Large intestine (tissue), 3 donors: ENCODE results near the gene HS3ST6. TPM values are rescaled to one million over a fixed set of nuclear protein-coding genes. Genes with fewer than 3 reads are reported as not detected.
A peak's percentile ranks its signal among the peaks of the same experiment; 100 is the strongest.
"Not testable (repeated sequence)": the region's sequence is repeated elsewhere in the genome, so short reads cannot be mapped to it uniquely, and the experiment has no call there.

Experiments
- DNase-seq, 2 donors: peaks; one replicate each; pipeline versions ENCODE4 v3.0.0 to v3.0.0-alpha.2; 2013
- H3K27ac ChIP-seq: one replicate; pipeline ENCODE4 v1.5.1; 2013; ENCODE audit warnings: low read length
- H3K27me3 ChIP-seq: 2 replicates; pipeline ENCODE4 v1.6.1; 2013; ENCODE audit warnings: low read length; ENCODE audit not compliant: control insufficient read depth, insufficient read depth
- H3K36me3 ChIP-seq: 2 replicates; pipeline ENCODE4 v1.6.1; 2013; ENCODE audit warnings: low read length; ENCODE audit not compliant: control insufficient read depth, insufficient read depth
- H3K4me1 ChIP-seq: one replicate; pipeline ENCODE4 v1.6.1; 2013; ENCODE audit warnings: low read length; ENCODE audit not compliant: control insufficient read depth, insufficient read depth
- H3K4me3 ChIP-seq: one replicate; pipeline ENCODE4 v1.5.1; 2013; ENCODE audit warnings: low read length
- H3K9me3 ChIP-seq: one replicate; pipeline ENCODE4 v1.6.1; 2013; ENCODE audit warnings: mild to moderate bottlenecking, low read depth, low read length, moderate library complexity; ENCODE audit not compliant: control insufficient read depth
- WGBS: methylation state at CpG from one replicate; pipeline ENCODE4 v1.1.5; 2013; ENCODE audit warnings: low lambda C conversion rate; ENCODE audit not compliant: insufficient coverage; 5-methylcytosine and 5-hydroxymethylcytosine counted together
- polyA plus RNA-seq: library from polyadenylated mRNA; unstranded; fragments of 120-200 nt; gene quantifications from one replicate; pipeline ENCODE4 v1.2.1, GENCODE V29; 2013

The HS3ST6 gene
- polyA plus RNA-seq, 1 donor = 0.04 TPM

DNA sequence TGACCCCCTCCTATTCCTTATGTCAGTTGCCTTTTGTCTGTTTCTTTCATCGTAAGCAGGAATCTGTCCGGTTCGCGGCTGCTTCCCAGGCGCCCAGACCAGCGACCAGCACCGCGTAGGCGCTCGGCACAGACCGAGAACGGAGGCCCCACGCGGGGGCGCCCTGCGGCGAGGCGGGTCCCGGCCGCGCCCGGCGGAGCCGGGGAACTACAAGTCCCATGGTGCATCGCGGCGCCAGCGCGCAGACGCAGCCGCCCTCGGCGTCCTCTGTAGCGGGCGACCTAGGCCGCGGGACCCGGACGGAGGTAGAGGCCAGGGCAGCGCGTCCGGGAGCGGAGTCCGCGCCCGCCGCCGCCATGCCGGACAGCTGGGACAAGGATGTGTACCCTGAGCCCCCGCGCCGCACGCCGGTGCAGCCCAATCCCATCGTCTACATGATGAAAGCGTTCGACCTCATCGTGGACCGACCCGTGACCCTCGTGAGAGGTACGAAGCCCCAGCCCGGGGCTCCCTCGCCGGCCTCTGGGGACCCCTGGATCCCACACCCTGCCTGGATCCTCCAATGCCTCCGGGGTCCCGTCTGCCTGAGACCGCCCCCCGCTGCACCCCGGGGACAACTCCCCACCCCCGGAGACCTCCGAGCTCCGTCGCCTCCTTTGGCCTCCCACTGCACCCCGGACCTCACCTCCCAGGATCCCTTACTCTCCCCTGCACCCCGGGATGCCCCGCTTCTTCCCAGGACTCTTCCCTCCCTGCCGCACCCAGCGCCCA, 41.2 kb upstream of the HS3ST6 start, which contains the start of gene NDUFB10:
Gene NDUFB10, plus strand, starts transcription at position 270 of the 771 bp plus-strand sequence. Its CDS starts 87 bp downstream, at position 357.
- Histone ChIP-seq H3K36me3 (peaks cover 25% of the 10 kb centered on the region), H3K4me1 (peaks cover 28% of the 10 kb centered on the region), H3K9me3 (peaks cover 3% of the 10 kb centered on the region), H3K27ac (peak within 1 kb of the TSS; percentile 64), H3K4me3 (peak within 1 kb of the TSS; percentile 100), H3K27me3 (peaks cover 6% of the 10 kb centered on the region)
- peak; percentile 89 to 92 for DNase-seq
- WGBS = no CpG with 5 or more reads among the region's 79 CpGs

- Histone ChIP-seq H3K27ac (no peak overlapping the region), H3K4me3 (no peak overlapping the region)
These were observed 40.6 kb upstream of the HS3ST6 start for GRCh38 chr16:1958715-1959268.

DNA sequence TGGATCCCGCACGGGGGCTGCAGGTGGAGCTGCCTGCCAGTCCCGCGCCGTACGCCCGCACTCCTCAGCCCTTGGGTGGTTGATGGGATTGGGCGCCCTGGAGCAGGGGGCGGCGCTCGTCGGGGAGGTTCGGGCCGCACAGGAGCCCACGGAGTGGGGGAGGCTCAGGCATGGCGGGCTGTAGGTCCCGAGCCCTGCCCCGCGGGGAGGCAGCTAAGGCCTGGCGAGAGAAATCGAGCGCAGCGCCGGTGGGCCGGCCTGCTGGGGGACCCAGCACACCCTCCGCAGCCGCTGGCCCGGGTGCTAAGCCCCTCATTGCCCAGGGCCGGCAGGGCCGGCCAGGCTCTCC, 39.9 kb upstream of the HS3ST6 start:
- WGBS = no CpG with 5 or more reads among the region's 30 CpGs
- Histone ChIP-seq H3K36me3 (peaks cover 24% of the 10 kb centered on the region), H3K4me1 (peaks cover 28% of the 10 kb centered on the region)
- DNase-seq, H3K4me3 ChIP-seq, H3K9me3 ChIP-seq, H3K27ac ChIP-seq, H3K27me3 ChIP-seq: not testable (repeated sequence)

More at GRCh38 chr16:1958715-1959268, 40.6 kb upstream of the HS3ST6 start:
- WGBS = 17% methylated on average over 3 of the region's 14 CpGs
- Histone ChIP-seq H3K27me3 (peaks cover 6% of the 10 kb centered on the region), H3K36me3 (peaks cover 25% of the 10 kb centered on the region), H3K9me3 (peaks cover 3% of the 10 kb centered on the region), H3K4me1 (peaks cover 28% of the 10 kb centered on the region)
- no peak for DNase-seq

DNA sequence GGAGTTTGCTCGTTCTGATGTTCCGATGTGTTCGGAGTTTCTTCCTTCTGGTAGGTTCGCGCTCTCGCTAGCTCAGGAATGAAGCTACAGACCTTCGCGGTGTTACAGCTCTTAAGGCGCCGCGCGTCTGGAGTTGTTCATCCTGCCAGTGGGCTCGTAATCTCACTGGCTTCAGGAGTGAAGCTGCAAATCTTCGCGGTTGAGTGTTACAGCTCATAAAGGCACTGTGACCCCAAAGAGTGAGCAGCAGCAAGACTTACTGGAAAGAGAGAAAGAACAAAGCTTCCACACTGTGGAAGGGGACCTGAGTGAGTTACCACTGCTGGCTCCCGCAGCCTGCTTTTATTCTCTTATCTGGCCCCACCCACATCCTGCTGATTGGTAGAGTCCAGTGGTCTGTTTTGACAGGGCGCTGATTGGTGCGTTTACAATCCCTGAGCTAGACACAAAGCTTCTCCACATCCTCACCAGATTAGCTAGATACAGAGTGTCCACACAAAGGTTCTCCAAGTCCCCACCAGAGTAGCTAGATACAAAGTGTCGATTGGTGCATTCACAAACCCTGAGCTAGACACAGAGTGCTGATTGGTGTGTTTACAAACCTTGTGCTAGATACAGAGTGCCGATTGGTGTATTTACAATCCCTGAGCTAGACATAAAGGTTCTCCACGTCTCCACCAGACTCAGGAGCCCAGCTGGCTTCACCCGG, 39.4 kb upstream of the HS3ST6 start:
- Histone ChIP-seq H3K4me1 (peaks cover 23% of the 10 kb centered on the region), H3K36me3 (peaks cover 19% of the 10 kb centered on the region)
- H3K27ac ChIP-seq, H3K27me3 ChIP-seq, DNase-seq, H3K9me3 ChIP-seq, H3K4me3 ChIP-seq: not testable (repeated sequence)
- WGBS = no CpG with 5 or more reads among the region's 22 CpGs

- WGBS = no CpG with 5 or more reads among the region's 22 CpGs
- peaks cover 1% of the 10 kb centered on the region for H3K4me1 ChIP-seq
These were observed 35.5 kb upstream of the HS3ST6 start for GRCh38 chr16:1953734-1954133.

DNA sequence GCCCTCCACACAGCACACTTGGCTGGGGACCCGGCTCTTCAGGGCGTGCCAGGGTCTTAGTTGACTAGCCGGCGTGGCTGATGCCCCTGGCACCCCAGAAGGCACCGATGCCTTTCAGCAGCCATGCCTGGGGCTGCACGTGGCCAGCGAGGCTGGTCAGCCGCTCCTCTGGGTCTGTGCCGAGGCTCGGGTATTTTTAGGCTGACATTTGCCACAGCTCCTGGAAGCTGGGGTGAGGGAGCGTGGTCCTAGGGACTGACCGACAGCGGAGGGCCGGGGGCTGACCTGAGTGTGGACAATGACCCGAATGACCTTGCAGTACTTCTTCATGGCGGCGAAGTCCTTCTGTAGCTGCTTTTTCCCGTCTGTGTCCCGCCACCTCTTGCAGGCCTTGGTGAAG, 32.3 kb upstream of the HS3ST6 start:
- no CpG with 5 or more reads among the region's 19 CpGs for WGBS
- no peaks in the 10 kb centered on the region for H3K27me3 ChIP-seq
- DNase-seq = no peak
- no peak overlapping the region for H3K4me3 ChIP-seq
- H3K27ac ChIP-seq = no peak overlapping the region
- no peaks in the 10 kb centered on the region for H3K4me1 ChIP-seq
- no peaks in the 10 kb centered on the region for H3K9me3 ChIP-seq
- no peaks in the 10 kb centered on the region for H3K36me3 ChIP-seq

More at GRCh38 chr16:1953734-1954133, 35.5 kb upstream of the HS3ST6 start:
- Histone ChIP-seq H3K9me3 (peaks cover 3% of the 10 kb centered on the region), H3K27ac (no peak overlapping the region), H3K36me3 (no peaks in the 10 kb centered on the region), H3K27me3 (peaks cover 2% of the 10 kb centered on the region), H3K4me3 (no peak overlapping the region)
- DNase-seq = no peak

DNA sequence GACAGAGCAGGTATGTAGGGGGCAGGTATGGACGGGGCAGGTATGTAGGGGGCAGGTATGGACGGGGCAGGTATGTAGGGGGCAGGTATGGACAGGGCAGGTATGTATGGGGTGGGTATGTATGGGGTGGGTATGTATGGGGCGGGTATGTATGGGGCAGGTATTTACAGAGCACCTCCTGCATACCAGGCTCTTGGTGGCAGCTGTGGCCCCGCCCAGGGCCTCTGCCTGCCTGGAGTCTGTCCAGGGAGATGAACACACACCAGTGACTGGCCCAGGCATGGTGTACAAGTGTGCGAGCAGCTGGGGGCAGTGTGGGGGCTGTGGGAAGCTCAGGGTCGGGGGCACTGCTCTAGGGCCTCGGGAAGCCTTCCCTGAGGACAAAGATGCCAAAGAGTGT, 31.8 kb upstream of the HS3ST6 start:
- no peaks in the 10 kb centered on the region for H3K9me3 ChIP-seq
- WGBS = no CpG with 5 or more reads among the region's 7 CpGs
- no peak for DNase-seq
- no peaks in the 10 kb centered on the region for H3K36me3 ChIP-seq
- H3K27me3 ChIP-seq = no peaks in the 10 kb centered on the region
- no peak overlapping the region for H3K27ac ChIP-seq
- no peaks in the 10 kb centered on the region for H3K4me1 ChIP-seq
- no peak overlapping the region for H3K4me3 ChIP-seq

DNA sequence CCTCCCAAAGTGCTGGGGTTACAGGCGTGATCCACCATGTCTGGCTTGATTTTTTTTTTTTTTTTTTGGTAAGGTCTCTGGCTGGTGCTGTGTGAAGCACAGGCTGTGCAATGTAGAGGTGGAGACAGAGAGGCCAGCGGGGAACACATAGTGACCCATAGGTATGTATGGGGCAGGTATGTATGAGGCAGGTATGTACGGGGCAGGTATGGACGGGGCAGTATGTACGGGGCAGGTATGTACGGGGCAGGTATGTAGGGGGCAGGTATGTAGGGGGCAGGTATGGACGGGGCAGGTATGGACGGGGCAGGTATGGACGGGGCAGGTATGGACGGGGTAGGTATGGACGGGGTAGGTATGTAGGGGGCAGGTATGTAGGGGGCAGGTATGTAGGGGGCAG, 31.3 kb upstream of the HS3ST6 start:
- DNase-seq = no peak

GRCh38 chr16:1947369-1947670, 29.1 kb upstream of the HS3ST6 start:
- no CpG with 5 or more reads among the region's 9 CpGs for whole genome bisulfite sequencing
- peaks cover 3% of the 10 kb centered on the region for H3K4me1 ChIP-seq
- peaks cover 2% of the 10 kb centered on the region for H3K9me3 ChIP-seq
- no peaks in the 10 kb centered on the region for H3K36me3 ChIP-seq
- DNase-seq = no peak
- no peak overlapping the region for H3K27ac ChIP-seq
- H3K4me3 ChIP-seq = no peak overlapping the region
- H3K27me3 ChIP-seq = no peaks in the 10 kb centered on the region

More for the DNA sequence above, 31.3 kb upstream of the HS3ST6 start:
- Histone ChIP-seq H3K27me3 (no peaks in the 10 kb centered on the region), H3K36me3 (no peaks in the 10 kb centered on the region), H3K4me1 (no peaks in the 10 kb centered on the region), H3K9me3 (no peaks in the 10 kb centered on the region), H3K4me3 (no peak overlapping the region), H3K27ac (no peak overlapping the region)
- 87% methylated on average over 4 of the region's 11 CpGs for WGBS

DNA sequence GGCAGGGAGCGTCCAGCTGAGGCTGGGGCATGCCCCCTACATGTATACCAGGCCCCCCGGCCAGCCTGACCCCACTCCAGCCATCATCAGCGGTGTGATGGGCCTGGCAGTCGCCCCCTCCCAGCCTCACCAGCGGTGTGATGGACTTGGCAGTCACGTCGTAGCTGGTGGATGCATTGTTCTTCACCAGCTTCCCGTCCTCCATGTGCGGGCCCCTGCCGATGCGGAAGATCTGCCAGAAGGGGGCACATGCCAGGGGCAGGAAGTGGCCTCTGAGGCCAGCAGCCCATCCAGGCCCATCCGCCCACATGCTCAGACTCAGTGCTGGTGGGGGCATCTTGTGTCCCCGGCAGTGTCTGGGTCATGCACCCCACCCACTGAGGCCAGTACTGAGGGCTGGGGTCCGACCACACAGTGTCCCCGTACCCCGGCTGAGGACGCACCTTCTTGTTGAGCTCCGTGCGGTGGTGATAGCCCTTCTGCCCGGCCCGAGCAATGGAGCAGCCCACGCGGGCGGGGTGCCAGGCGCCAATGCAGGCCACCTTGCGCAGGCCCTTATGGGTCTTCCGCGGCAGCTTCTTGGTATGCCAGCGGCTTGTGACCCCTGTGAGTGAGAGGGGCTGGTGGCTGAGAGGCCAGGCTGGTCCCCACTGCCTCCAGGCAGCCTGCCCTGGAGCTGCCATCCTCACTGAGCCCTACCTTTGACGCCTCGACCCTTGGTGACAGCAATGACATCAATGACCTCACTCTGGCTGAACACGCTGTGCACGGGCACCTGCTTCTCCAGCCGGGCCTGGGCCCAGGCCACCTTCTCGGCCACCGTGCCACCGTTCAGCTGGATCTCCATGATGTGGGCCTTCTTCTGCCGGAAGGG, 28.5 kb upstream of the HS3ST6 start:
- no CpG with 5 or more reads among the region's 38 CpGs for WGBS
- no peak overlapping the region for H3K4me3 ChIP-seq

More for the DNA sequence above, 28.5 kb upstream of the HS3ST6 start:
- peaks cover 8% of the 10 kb centered on the region for H3K4me1 ChIP-seq
- no peak overlapping the region for H3K27ac ChIP-seq
- peaks cover 2% of the 10 kb centered on the region for H3K9me3 ChIP-seq
- H3K27me3 ChIP-seq = no peaks in the 10 kb centered on the region
- no peak for DNase-seq
- H3K36me3 ChIP-seq = no peaks in the 10 kb centered on the region
